Endothelial cell of umbilical vein (primary cell): Measurements from ENCODE around the gene ADORA2B. TPM values are rescaled to one million over a fixed set of nuclear protein-coding genes. Genes with fewer than 3 reads are reported as not detected.

ENCODE experiments used
- BruUV-seq: library from RNA; stranded (reverse); fragments of 400-500 nt; replicated peaks from 2 replicates; lab custom pipeline; 2021; lab: Mats Ljungman, UMichigan
- CTCF ChIA-PET: fragments of 300-600, 350-600 bp; sonication (Branson Sonifier 250); formaldehyde crosslinking; loops from one replicate; lab custom pipeline; 2021; ENCODE audit warnings: antibody characterized with exemption, inconsistent platforms; lab: Charles Lee
- POLR2A ChIA-PET: fragments of 300-600, 350-600 bp; sonication (Branson Sonifier 250); formaldehyde crosslinking; loops from one replicate; lab custom pipeline; 2021; ENCODE audit warnings: antibody characterized with exemption, inconsistent platforms; lab: Charles Lee
- DNase-seq: peaks from one replicate; pipeline ENCODE4 v3.0.0-alpha.2; 2011; ENCODE audit warnings: low read depth, low spot score
- FAIRE-seq: peaks from 2 replicates; lab custom pipeline; 2011; peaks lifted over from hg19 to GRCh38; lab: Jason Lieb, UNC
- H2AFZ ChIP-seq: 2 replicates; pipeline ENCODE4 v1.6.0; 2012; ENCODE audit warnings: low read depth, low read length, control low read depth, inconsistent platforms
- H3K27ac ChIP-seq: 2 replicates; pipeline ENCODE4 v1.5.1; 2011; ENCODE audit warnings: low read depth, mild to moderate bottlenecking, control low read depth, low read length, moderate library complexity; ENCODE audit not compliant: insufficient read depth
- H3K27me3 ChIP-seq, 2 experiments: 2 replicates each; pipeline versions ENCODE4 v1.6.0 to v1.6.1; 2011; ENCODE audit warnings: low read length in 2 of 2, mixed read lengths in 1 of 2; ENCODE audit not compliant: control insufficient read depth in 2 of 2, insufficient read depth in 2 of 2
- H3K36me3 ChIP-seq, 2 experiments: 2 replicates in 1 of 2; 3 replicates in 1 of 2; pipeline ENCODE4 v1.5.1; 2011; ENCODE audit warnings: low read length in 2 of 2, mild to moderate bottlenecking in 1 of 2, moderate library complexity in 1 of 2; ENCODE audit not compliant: control insufficient read depth in 2 of 2, insufficient read depth in 2 of 2; ENCODE audit errors: extremely low read depth in 1 of 2
- H3K4me1 ChIP-seq: 3 replicates; pipeline ENCODE4 v1.5.1; 2011; ENCODE audit warnings: mild to moderate bottlenecking, low read length; ENCODE audit not compliant: control insufficient read depth, insufficient read depth; ENCODE audit errors: extremely low read depth
- H3K4me2 ChIP-seq: 2 replicates; pipeline ENCODE4 v1.6.1; 2011; ENCODE audit warnings: low read length, control low read depth, mixed read lengths; ENCODE audit not compliant: insufficient read depth
- H3K4me3 ChIP-seq, 3 experiments: fragments of 200-600 bp in 1 of 3; sonication (generic), shearing (Covaris generic) in 1 of 3; replicated peaks in 1 of 3; 2 replicates each; pipeline ENCODE4 v1.5.1; 2011 to 2016; ENCODE audit warnings: control low read depth in 3 of 3, low read length in 3 of 3, mild to moderate bottlenecking in 2 of 3, inconsistent platforms in 1 of 3, low read depth in 1 of 3, moderate library complexity in 1 of 3; ENCODE audit not compliant: insufficient read depth in 1 of 3
- H3K79me2 ChIP-seq: 2 replicates; pipeline ENCODE4 v1.6.0; 2012; ENCODE audit warnings: low read length, inconsistent platforms; ENCODE audit not compliant: control insufficient read depth, insufficient read depth
- H3K9ac ChIP-seq: replicated peaks from 2 replicates; pipeline ENCODE3; 2011; ENCODE audit warnings: low read length, control low read depth; ENCODE audit not compliant: insufficient read depth; ENCODE audit errors: extremely low read depth
- H3K9me1 ChIP-seq: replicated peaks from 3 replicates; pipeline ENCODE4 v1.6.0; 2011; ENCODE audit warnings: mild to moderate bottlenecking, low read length; ENCODE audit not compliant: control insufficient read depth, insufficient read depth; ENCODE audit errors: extremely low read depth
- H3K9me3 ChIP-seq: replicated peaks from 2 replicates; pipeline ENCODE4 v1.5.1; 2012; ENCODE audit warnings: low read length, inconsistent platforms; ENCODE audit not compliant: control insufficient read depth, insufficient read depth
- H4K20me1 ChIP-seq: replicated peaks from 2 replicates; pipeline ENCODE3; 2011; ENCODE audit warnings: mild to moderate bottlenecking, low read length; ENCODE audit not compliant: control insufficient read depth, insufficient read depth; ENCODE audit errors: extremely low read depth
- CTCF ChIP-seq, 2 donors: IDR thresholded peaks; 1 replicate in 1 of 2; 2 replicates in 1 of 2; pipeline ENCODE4 v1.5.1; 2011; ENCODE audit warnings: low read length in 2 of 2, mild to moderate bottlenecking in 2 of 2, moderate library complexity in 2 of 2, control low read depth in 1 of 2, inconsistent platforms in 1 of 2, low read depth in 1 of 2; ENCODE audit not compliant: insufficient read depth in 1 of 2; ENCODE audit errors: extremely low read depth in 1 of 2
- EZH2 ChIP-seq: IDR thresholded peaks from 2 replicates; pipeline ENCODE4 v1.6.1; 2012; ENCODE audit warnings: borderline replicate concordance, low read depth, mild to moderate bottlenecking, moderate library complexity, low read length, inconsistent platforms; ENCODE audit not compliant: severe bottlenecking
- FOS ChIP-seq: IDR thresholded peaks from 2 replicates; pipeline ENCODE4 v1.6.1; 2011; ENCODE audit warnings: mild to moderate bottlenecking, low read length, moderate library complexity, borderline replicate concordance; ENCODE audit not compliant: insufficient read depth
- GATA2 ChIP-seq: IDR thresholded peaks from 2 replicates; pipeline ENCODE4 v1.7.0; 2011; ENCODE audit warnings: low read depth, mild to moderate bottlenecking, moderate library complexity, mixed read lengths, low read length; ENCODE audit not compliant: insufficient read length, insufficient read depth
- JUN ChIP-seq: IDR thresholded peaks from 2 replicates; pipeline ENCODE4 v1.6.1; 2011; ENCODE audit warnings: borderline replicate concordance, low read depth; ENCODE audit not compliant: insufficient read length, insufficient read depth
- MAX ChIP-seq: IDR thresholded peaks from 2 replicates; pipeline ENCODE4 v1.6.1; 2011; ENCODE audit not compliant: insufficient read depth, insufficient read length
- MYC ChIP-seq: IDR thresholded peaks from one replicate; pipeline ENCODE4 v1.6.1; 2011; ENCODE audit warnings: mild to moderate bottlenecking, low read depth, low read length
- POLR2A ChIP-seq: IDR thresholded peaks from 2 replicates; pipeline ENCODE4 v1.6.1; 2012; ENCODE audit warnings: low read depth, mild to moderate bottlenecking, control low read depth, low read length
- POLR2AphosphoS5 ChIP-seq: IDR thresholded peaks from 2 replicates; pipeline ENCODE4 v1.6.1; 2012; ENCODE audit warnings: low read depth, mild to moderate bottlenecking, control low read depth, low read length, moderate library complexity; ENCODE audit not compliant: insufficient read depth
- dilution Hi-C: fragments of 300-500 bp; cut with MboI; formaldehyde crosslinking; loops from one replicate; pipeline ENCODE4 v1.15.0; 2019; ENCODE audit warnings: low sequenced_read_pairs; ENCODE audit not compliant: extremely low pct_ligation_motif_present
- intact Hi-C: fragments of 100-400 bp; cut with micrococcal nuclease; formaldehyde crosslinking; loops from one replicate; pipeline ENCODE4 v1.10.0; 2022
- polyA plus RNA-seq, 4 experiments: library from polyadenylated mRNA; depleted of rRNA in 3 of 4; stranded (reverse) in 3 of 4; unstranded in 1 of 4; fragments of >200 nt; gene quantifications; 2 replicates each; pipeline versions ENCODE4 v1.2.1 to v1.2.3, GENCODE V29; 2011 to 2012; ENCODE audit warnings: missing spikeins in 1 of 4
- total RNA-seq: library from RNA; stranded (reverse); gene quantifications from 2 replicates; pipeline ENCODE4 v1.2.3, GENCODE V29; 2021

The ADORA2B gene
- total and polyA plus RNA-seq, 2 donors (not counting 3 experiments of a cell fraction or from before 2014, with no cell fraction given), result 8.8 to 9.8 TPM

GRCh38 chr17:15947976-15948752, 3.2 kb downstream of the ADORA2B start:
- no peaks in the 10 kb centered on the region for H3K27me3 ChIP-seq
- TF ChIP-seq FOS, result no peak
- no peak for TF ChIP-seq CTCF (IDR thresholded peaks at IDR 0.05; ENCODE audit: extremely low read depth in 1 of 2, insufficient read depth in 1 of 2, low read depth in 1 of 2, low read length in 2 of 2)
- no peak for TF ChIP-seq MYC
- no peak for TF ChIP-seq GATA2
- no peak for TF ChIP-seq MAX
- no peak for TF ChIP-seq POLR2AphosphoS5
- no peak for TF ChIP-seq JUN
- TF ChIP-seq POLR2A, result no peak
- TF ChIP-seq EZH2, result no peak
- no peaks in the 10 kb centered on the region for H3K36me3 ChIP-seq
- H3K79me2 ChIP-seq, result peaks cover 36% of the 10 kb centered on the region
- H3K9ac ChIP-seq, result no peak overlapping the region
- H3K9me1 ChIP-seq, result no peaks in the 10 kb centered on the region
- dilution Hi-C loops (no loop called here), intact Hi-C loops (no loop called here)
- DNase-seq (no peak), FAIRE-seq (no peak)
- H4K20me1 ChIP-seq, result no peaks in the 10 kb centered on the region
- no peak overlapping the region for H3K27ac ChIP-seq
- no peak overlapping the region for H3K4me3 ChIP-seq
- CTCF ChIA-PET, result interaction anchor here (1.6 to 5.7 kb wide), 2 partner anchors 18 to 49 kb away, joined by 4 to 133 read pairs; partner anchors contain the start of genes TTC19 and ZSWIM7
- H3K4me2 ChIP-seq, result no peak overlapping the region
- no peaks in the 10 kb centered on the region for H3K9me3 ChIP-seq
- BruUV-seq, result no TSS peak
- peaks cover 15% of the 10 kb centered on the region for H3K4me1 ChIP-seq
- H2AFZ ChIP-seq, result no peak overlapping the region
- POLR2A ChIA-PET, result no interaction called here
